ENCODE measurements around the gene NMRK2. TPM values are rescaled to one million over a fixed set of nuclear protein-coding genes. Genes with fewer than 3 reads are reported as not detected.
"Not testable (repeated sequence)": the region's sequence is repeated elsewhere in the genome, so short reads cannot be mapped to it uniquely, and the experiment has no call there.

NMRK2 gene
- total and polyA plus RNA-seq, 4 donors = 0.07 TPM; not detected in 3

DNA sequence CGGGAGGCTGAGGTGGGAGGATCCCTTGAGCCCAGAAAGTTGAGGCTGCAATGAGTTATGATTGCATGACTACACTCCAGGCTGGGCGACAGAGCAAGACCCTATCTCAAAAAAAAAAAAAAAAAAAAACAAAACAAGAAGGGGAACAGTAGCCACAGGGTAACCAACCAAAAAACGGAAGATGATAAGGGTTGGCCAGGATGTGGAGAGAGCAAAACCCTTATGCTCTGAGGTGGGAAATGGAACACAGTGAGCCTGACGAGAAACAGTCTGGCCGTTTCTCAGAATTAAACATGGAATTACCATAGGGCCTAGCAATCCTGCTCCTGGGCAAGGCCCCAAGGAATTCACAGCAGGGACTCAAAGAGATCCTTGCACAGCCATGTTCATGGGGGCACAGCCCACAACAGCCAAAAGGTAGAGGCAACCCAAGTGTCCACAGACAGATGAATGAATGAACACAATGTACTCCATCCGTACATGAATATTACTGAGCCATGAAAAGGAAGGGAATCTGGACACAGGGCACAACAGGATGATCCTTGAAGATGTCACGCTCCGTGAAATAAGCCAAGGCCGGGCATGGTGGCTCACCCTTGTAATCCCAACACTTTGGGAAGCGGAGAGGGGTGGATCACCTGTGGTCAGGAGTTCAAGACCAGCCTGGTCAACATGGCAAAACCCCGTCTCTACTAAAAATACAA lies 11.3 kb downstream of the NMRK2 start (continued):
- TF ChIP-seq, protein P1, sequence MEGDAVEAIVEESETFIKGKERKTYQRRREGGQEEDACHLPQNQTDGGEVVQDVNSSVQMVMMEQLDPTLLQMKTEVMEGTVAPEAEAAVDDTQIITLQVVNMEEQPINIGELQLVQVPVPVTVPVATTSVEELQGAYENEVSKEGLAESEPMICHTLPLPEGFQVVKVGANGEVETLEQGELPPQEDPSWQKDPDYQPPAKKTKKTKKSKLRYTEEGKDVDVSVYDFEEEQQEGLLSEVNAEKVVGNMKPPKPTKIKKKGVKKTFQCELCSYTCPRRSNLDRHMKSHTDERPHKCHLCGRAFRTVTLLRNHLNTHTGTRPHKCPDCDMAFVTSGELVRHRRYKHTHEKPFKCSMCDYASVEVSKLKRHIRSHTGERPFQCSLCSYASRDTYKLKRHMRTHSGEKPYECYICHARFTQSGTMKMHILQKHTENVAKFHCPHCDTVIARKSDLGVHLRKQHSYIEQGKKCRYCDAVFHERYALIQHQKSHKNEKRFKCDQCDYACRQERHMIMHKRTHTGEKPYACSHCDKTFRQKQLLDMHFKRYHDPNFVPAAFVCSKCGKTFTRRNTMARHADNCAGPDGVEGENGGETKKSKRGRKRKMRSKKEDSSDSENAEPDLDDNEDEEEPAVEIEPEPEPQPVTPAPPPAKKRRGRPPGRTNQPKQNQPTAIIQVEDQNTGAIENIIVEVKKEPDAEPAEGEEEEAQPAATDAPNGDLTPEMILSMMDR (IDR thresholded peaks at IDR 0.05; ENCODE audit: low read depth, low read length, missing input control) = no peak

DNA sequence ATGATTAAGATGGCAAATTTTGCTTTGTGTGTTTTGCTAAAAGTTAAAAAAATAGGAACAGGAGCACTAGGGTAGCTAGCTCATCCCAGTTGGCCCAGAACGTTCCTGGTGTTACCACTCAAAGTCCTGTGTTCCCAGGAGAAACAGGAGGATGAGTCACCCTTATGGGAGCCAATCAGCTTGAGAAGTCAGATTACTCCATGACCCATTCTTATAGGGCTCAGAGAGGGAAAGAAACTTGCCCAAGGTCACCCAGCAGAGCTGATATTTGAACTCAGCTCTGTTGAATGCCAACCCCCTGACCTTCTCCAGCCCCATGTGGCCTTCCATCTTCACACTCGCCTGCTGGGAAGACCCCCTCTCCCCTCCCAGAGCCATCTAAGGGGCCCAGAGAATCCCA lies 13.0 kb downstream of the NMRK2 start:
- no peaks in the 10 kb centered on the region for H3K9me3 ChIP-seq (ENCODE audit: control insufficient read depth in 4 of 4, low read length in 3 of 4)
- no peaks in the 10 kb centered on the region for H3K4me1 ChIP-seq (ENCODE audit: control insufficient read depth in 4 of 4, insufficient read depth in 4 of 4, low read length in 3 of 4)
- no peaks in the 10 kb centered on the region for H3K36me3 ChIP-seq (ENCODE audit: control insufficient read depth in 4 of 4, insufficient read depth in 3 of 4, low read depth in 1 of 4, low read length in 3 of 4)
- TF ChIP-seq NR2F2 (IDR thresholded peaks at IDR 0.05) (no peak), YY1 (IDR thresholded peaks at IDR 0.05) (no peak), RXRA (IDR thresholded peaks at IDR 0.05) (no peak), RAD21 (IDR thresholded peaks at IDR 0.05) (no peak), HNF4G (IDR thresholded peaks at IDR 0.05) (no peak), EGR1 (IDR thresholded peaks at IDR 0.05; ENCODE audit: low read depth in 2 of 2) (no peak), FOXA1 (IDR thresholded peaks at IDR 0.05) (no peak), GABPA (IDR thresholded peaks at IDR 0.05 in 1 of 2, conservative IDR thresholded peaks at IDR 0.05 in 1 of 2) (no peak), FOXA2 (IDR thresholded peaks at IDR 0.05) (no peak), SP1 (IDR thresholded peaks at IDR 0.05) (no peak), TAF1 (conservative IDR thresholded peaks at IDR 0.05) (no peak), HNF4A (conservative IDR thresholded peaks at IDR 0.05) (no peak)
- TF ChIP-seq, protein P2, sequence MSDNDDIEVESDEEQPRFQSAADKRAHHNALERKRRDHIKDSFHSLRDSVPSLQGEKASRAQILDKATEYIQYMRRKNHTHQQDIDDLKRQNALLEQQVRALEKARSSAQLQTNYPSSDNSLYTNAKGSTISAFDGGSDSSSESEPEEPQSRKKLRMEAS (IDR thresholded peaks at IDR 0.05) = no peak
- TF ChIP-seq, protein P1 (IDR thresholded peaks at IDR 0.05; ENCODE audit: low read depth, low read length, missing input control) = no peak
- TF ChIP-seq, protein P3, sequence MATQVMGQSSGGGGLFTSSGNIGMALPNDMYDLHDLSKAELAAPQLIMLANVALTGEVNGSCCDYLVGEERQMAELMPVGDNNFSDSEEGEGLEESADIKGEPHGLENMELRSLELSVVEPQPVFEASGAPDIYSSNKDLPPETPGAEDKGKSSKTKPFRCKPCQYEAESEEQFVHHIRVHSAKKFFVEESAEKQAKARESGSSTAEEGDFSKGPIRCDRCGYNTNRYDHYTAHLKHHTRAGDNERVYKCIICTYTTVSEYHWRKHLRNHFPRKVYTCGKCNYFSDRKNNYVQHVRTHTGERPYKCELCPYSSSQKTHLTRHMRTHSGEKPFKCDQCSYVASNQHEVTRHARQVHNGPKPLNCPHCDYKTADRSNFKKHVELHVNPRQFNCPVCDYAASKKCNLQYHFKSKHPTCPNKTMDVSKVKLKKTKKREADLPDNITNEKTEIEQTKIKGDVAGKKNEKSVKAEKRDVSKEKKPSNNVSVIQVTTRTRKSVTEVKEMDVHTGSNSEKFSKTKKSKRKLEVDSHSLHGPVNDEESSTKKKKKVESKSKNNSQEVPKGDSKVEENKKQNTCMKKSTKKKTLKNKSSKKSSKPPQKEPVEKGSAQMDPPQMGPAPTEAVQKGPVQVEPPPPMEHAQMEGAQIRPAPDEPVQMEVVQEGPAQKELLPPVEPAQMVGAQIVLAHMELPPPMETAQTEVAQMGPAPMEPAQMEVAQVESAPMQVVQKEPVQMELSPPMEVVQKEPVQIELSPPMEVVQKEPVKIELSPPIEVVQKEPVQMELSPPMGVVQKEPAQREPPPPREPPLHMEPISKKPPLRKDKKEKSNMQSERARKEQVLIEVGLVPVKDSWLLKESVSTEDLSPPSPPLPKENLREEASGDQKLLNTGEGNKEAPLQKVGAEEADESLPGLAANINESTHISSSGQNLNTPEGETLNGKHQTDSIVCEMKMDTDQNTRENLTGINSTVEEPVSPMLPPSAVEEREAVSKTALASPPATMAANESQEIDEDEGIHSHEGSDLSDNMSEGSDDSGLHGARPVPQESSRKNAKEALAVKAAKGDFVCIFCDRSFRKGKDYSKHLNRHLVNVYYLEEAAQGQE (IDR thresholded peaks at IDR 0.05) = no peak
- TF ChIP-seq, protein P4, sequence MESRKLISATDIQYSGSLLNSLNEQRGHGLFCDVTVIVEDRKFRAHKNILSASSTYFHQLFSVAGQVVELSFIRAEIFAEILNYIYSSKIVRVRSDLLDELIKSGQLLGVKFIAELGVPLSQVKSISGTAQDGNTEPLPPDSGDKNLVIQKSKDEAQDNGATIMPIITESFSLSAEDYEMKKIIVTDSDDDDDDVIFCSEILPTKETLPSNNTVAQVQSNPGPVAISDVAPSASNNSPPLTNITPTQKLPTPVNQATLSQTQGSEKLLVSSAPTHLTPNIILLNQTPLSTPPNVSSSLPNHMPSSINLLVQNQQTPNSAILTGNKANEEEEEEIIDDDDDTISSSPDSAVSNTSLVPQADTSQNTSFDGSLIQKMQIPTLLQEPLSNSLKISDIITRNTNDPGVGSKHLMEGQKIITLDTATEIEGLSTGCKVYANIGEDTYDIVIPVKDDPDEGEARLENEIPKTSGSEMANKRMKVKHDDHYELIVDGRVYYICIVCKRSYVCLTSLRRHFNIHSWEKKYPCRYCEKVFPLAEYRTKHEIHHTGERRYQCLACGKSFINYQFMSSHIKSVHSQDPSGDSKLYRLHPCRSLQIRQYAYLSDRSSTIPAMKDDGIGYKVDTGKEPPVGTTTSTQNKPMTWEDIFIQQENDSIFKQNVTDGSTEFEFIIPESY (IDR thresholded peaks at IDR 0.05) = no peak
- TF ChIP-seq, protein P5, sequence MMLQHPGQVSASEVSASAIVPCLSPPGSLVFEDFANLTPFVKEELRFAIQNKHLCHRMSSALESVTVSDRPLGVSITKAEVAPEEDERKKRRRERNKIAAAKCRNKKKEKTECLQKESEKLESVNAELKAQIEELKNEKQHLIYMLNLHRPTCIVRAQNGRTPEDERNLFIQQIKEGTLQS (IDR thresholded peaks at IDR 0.05) = no peak
- WGBS = 59% methylated on average over 2 of the region's 2 CpGs
- no peak overlapping the region for H3K4me3 ChIP-seq (ENCODE audit: low read depth in 1 of 3, low read length in 3 of 3)
- no peak for DNase-seq (ENCODE audit: low spot score)
- no peak overlapping the region for H3K27ac ChIP-seq (ENCODE audit: low read depth in 1 of 2, low read length in 2 of 2)
- no peak overlapping the region for H3K9ac ChIP-seq (ENCODE audit: low read depth in 1 of 2, low read length in 2 of 2)
- no peaks in the 10 kb centered on the region for H3K27me3 ChIP-seq (ENCODE audit: control insufficient read depth in 4 of 4, insufficient read depth in 4 of 4, low read length in 3 of 4)

DNA sequence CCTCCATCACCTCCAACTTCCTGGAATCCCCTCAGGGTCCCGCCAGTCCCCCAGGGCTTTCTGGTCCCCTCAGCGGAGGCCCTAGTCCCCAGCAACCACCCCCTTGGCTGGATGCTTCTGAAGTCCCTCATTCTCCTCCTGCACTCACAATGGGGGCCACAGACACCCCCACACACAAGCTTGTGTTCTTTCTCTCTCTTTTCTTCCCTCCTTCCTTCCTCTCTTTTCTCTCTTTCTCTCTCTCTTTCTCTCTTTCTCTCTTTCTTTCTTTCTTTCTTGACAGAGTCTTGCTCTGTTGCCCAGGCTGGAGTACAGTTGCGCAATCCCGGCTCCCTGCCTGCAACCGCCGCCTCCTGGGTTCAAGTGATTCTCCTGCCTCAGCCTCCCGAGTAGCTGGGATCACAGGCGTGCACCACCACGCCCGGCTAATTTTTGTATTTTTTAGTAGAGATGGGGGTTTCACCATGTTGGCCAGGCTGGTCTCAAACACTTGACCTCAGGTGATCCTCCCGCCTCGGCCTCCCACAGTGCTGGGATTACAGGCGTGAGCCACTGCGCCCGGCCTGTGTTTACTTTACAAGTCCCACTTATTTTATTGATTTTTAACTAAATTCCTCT lies 14.6 kb downstream of the NMRK2 start:
- WGBS = 74% methylated on average over 15 of the region's 15 CpGs

More for the DNA sequence above, 14.6 kb downstream of the NMRK2 start:
- not testable (repeated sequence) for H3K4me3 ChIP-seq (ENCODE audit: low read depth in 1 of 3, low read length in 3 of 3); DNase-seq (ENCODE audit: low spot score); H3K36me3 ChIP-seq (ENCODE audit: control insufficient read depth in 4 of 4, insufficient read depth in 3 of 4, low read depth in 1 of 4, low read length in 3 of 4); H3K9ac ChIP-seq (ENCODE audit: low read depth in 1 of 2, low read length in 2 of 2); H3K4me1 ChIP-seq (ENCODE audit: control insufficient read depth in 4 of 4, insufficient read depth in 4 of 4, low read length in 3 of 4); H3K27ac ChIP-seq (ENCODE audit: low read depth in 1 of 2, low read length in 2 of 2); H3K27me3 ChIP-seq (ENCODE audit: control insufficient read depth in 4 of 4, insufficient read depth in 4 of 4, low read length in 3 of 4); H3K9me3 ChIP-seq (ENCODE audit: control insufficient read depth in 4 of 4, low read length in 3 of 4)

Measured in liver (tissue), 9 donors.